K562 (cell line): ENCODE results near the gene TSR2. TPM values are rescaled to one million over a fixed set of nuclear protein-coding genes. Genes with fewer than 3 reads are reported as not detected.
A peak's percentile ranks its signal among the peaks of the same experiment; 100 is the strongest.

Experiments
- CBX3 ChIP-seq, 2 experiments: IDR thresholded peaks; 1 replicate in 1 of 2; 2 replicates in 1 of 2; pipeline ENCODE4 v1.6.1; 2012; ENCODE audit warnings: inconsistent platforms in 2 of 2, low read length in 2 of 2, borderline replicate concordance in 1 of 2, control low read depth in 1 of 2
- CHD1 ChIP-seq: fragments of 200-600 bp; sonication (generic); IDR thresholded peaks from one replicate; pipeline ENCODE4 v1.6.1; 2012; ENCODE audit warnings: mild to moderate bottlenecking, moderate library complexity, low read length, inconsistent platforms
- OTX1 ChIP-seq: fragments of 450-650 bp; formaldehyde crosslinking; IDR thresholded peaks from 2 replicates; pipeline ENCODE4 v1.4.0; 2022; ENCODE audit warnings: mild to moderate bottlenecking
- RNF2 ChIP-seq: sonication (generic); IDR thresholded peaks from 2 replicates; pipeline ENCODE4 v1.6.1; 2016
- ZNF644 ChIP-seq: fragments of 200-800 bp; sonication (Bioruptor generic); IDR thresholded peaks from 2 replicates; pipeline ENCODE4 v1.6.1; 2016; ENCODE audit warnings: low read depth, missing genetic modification characterization, missing compliant biosample characterization
- polyA plus RNA-seq, 8 experiments: library from polyadenylated mRNA; depleted of rRNA in 4 of 8; stranded (reverse) in 5 of 8; unstranded in 3 of 8; fragments of >200 nt; fragmentation: Nextera tagmentation in 2 of 8; fragmentation: Illumina TruSeq in 1 of 8; extraction: Ambion mirVana in 2 of 8; extraction: Trizol in 1 of 8; gene quantifications; 2 replicates each; pipeline versions ENCODE4 v1.2.1 to v1.2.3, GENCODE V29; 2011 to 2014; ENCODE audit warnings: inconsistent platforms in 1 of 8, missing spikeins in 1 of 8
- total RNA-seq, 7 experiments: library from RNA; depleted of rRNA in 6 of 7; stranded (reverse); fragments of >200 nt in 6 of 7; fragmentation: Illumina TruSeq in 2 of 7; extraction: Trizol in 2 of 7; gene quantifications; 2 replicates each; pipeline versions ENCODE4 v1.2.1 to v1.2.3, GENCODE V29; 2011 to 2021; ENCODE audit warnings: low replicate concordance in 1 of 7
- TF ChIP-seq, protein P1 (sequence below): sonication (generic); formaldehyde crosslinking; IDR thresholded peaks from 2 replicates; pipeline ENCODE4 v1.9.0; 2022; ENCODE audit warnings: mild to moderate bottlenecking, missing genetic modification reagents
- TF ChIP-seq, protein P2 (sequence below): IDR thresholded peaks from 2 replicates; pipeline ENCODE4 v1.6.1; 2014; ENCODE audit warnings: antibody characterized with exemption
- TF ChIP-seq, protein P3 (sequence below): fragments of 450-650 bp; IDR thresholded peaks from 2 replicates; pipeline ENCODE4 v1.6.1; 2014; ENCODE audit warnings: low read depth, mild to moderate bottlenecking, moderate library complexity, borderline replicate concordance
- TF ChIP-seq, protein P4 (sequence below), 2 experiments: fragments of 450-650 bp; conservative IDR thresholded peaks; 2 replicates each; pipeline ENCODE4 v1.6.1; 2017; ENCODE audit warnings: mild to moderate bottlenecking in 2 of 2, moderate library complexity in 2 of 2
- TF ChIP-seq, protein P5 (sequence below), 2 experiments: IDR thresholded peaks; 2 replicates each; pipeline ENCODE4 v1.6.1; 2011; ENCODE audit warnings: borderline replicate concordance in 1 of 2, control low read depth in 1 of 2, low read depth in 1 of 2, low read length in 1 of 2, mild to moderate bottlenecking in 1 of 2, mixed read lengths in 1 of 2, moderate library complexity in 1 of 2; ENCODE audit not compliant: insufficient read depth in 1 of 2, insufficient read length in 1 of 2, poor library complexity in 1 of 2, severe bottlenecking in 1 of 2; ENCODE audit errors: extremely low read depth in 1 of 2

TSR2 gene
- total and polyA plus RNA-seq, 9 of the 15 experiments (the other 6 are each of a cell fraction or from before 2014, with no cell fraction given) = 8.6 to 50.0 (median 28.5) TPM

DNA sequence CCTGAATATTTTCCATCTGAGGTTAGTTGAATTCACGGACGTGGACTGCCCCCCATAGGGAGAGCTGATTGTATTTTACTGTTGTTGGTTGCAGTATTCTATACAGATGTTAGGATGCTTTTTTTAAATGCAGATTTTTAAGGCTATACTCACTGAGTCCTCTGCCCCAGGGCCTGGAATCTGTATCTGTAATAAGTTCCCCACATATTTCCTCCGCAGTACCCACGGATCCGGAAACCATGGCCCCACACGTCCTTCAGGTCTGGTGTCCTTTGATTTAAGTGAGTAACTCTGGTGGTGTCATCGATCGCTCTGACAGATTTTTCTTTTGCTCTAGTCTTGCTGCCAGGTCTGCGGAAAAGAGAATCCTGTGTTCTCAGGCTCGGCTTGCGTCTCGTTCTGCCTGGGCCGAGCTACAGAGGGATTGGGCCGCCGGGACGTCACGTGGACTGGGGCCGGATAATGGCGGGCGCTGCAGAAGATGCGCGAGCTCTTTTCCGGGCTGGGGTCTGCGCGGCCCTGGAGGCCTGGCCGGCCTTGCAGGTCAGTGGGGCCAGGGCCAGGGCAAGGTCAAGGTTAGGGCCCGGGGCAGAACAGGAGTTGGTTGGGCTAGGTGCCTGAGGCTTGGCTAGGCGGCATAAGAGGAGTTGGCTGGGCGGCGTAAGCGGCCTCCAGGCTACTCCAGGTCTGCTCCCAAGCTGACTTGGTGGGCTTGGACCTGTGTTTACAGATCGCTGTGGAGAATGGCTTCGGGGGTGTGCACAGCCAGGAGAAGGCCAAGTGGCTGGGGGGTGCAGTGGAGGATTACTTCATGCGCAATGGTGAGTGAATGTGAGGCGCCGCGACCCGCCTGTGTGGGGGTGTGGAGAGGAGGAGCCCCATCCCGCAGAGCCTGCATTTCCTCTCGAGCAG is at the start of gene TSR2 (continued):
- 0 out of 3 replicates have a peak, but pooled peaks of 1 of the 2 experiments have one; percentile 38 for TF ChIP-seq CBX3 (IDR thresholded peaks at IDR 0.05; ENCODE audit: borderline replicate concordance in 1 of 2, low read length in 2 of 2)
- TF ChIP-seq CHD1 = no peak
- TF ChIP-seq, protein P1, sequence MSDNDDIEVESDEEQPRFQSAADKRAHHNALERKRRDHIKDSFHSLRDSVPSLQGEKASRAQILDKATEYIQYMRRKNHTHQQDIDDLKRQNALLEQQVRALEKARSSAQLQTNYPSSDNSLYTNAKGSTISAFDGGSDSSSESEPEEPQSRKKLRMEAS (CRISPR knock-in tag) = peak; percentile 66
- TF ChIP-seq, protein P2, sequence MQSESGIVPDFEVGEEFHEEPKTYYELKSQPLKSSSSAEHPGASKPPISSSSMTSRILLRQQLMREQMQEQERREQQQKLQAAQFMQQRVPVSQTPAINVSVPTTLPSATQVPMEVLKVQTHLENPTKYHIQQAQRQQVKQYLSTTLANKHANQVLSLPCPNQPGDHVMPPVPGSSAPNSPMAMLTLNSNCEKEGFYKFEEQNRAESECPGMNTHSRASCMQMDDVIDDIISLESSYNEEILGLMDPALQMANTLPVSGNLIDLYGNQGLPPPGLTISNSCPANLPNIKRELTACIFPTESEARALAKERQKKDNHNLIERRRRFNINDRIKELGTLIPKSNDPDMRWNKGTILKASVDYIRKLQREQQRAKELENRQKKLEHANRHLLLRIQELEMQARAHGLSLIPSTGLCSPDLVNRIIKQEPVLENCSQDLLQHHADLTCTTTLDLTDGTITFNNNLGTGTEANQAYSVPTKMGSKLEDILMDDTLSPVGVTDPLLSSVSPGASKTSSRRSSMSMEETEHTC = 0 out of 2 replicates have a peak, but pooled peaks have one; percentile 15
- TF ChIP-seq OTX1 (CRISPR knock-in tag) = no peak
- TF ChIP-seq, protein P3, sequence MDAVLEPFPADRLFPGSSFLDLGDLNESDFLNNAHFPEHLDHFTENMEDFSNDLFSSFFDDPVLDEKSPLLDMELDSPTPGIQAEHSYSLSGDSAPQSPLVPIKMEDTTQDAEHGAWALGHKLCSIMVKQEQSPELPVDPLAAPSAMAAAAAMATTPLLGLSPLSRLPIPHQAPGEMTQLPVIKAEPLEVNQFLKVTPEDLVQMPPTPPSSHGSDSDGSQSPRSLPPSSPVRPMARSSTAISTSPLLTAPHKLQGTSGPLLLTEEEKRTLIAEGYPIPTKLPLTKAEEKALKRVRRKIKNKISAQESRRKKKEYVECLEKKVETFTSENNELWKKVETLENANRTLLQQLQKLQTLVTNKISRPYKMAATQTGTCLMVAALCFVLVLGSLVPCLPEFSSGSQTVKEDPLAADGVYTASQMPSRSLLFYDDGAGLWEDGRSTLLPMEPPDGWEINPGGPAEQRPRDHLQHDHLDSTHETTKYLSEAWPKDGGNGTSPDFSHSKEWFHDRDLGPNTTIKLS = peak; percentile 100
- peak; percentile 67 for TF ChIP-seq RNF2
- 0 out of 2 replicates have a peak, but pooled peaks have one; percentile 29 for TF ChIP-seq ZNF644 (tag)
- TF ChIP-seq, protein P4, sequence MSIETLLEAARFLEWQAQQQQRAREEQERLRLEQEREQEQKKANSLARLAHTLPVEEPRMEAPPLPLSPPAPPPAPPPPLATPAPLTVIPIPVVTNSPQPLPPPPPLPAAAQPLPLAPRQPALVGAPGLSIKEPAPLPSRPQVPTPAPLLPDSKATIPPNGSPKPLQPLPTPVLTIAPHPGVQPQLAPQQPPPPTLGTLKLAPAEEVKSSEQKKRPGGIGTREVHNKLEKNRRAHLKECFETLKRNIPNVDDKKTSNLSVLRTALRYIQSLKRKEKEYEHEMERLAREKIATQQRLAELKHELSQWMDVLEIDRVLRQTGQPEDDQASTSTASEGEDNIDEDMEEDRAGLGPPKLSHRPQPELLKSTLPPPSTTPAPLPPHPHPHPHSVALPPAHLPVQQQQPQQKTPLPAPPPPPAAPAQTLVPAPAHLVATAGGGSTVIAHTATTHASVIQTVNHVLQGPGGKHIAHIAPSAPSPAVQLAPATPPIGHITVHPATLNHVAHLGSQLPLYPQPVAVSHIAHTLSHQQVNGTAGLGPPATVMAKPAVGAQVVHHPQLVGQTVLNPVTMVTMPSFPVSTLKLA (conservative IDR thresholded peaks at IDR 0.05) = peak; percentile 72 to 93
- TF ChIP-seq, protein P5, sequence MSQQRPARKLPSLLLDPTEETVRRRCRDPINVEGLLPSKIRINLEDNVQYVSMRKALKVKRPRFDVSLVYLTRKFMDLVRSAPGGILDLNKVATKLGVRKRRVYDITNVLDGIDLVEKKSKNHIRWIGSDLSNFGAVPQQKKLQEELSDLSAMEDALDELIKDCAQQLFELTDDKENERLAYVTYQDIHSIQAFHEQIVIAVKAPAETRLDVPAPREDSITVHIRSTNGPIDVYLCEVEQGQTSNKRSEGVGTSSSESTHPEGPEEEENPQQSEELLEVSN (IDR thresholded peaks at IDR 0.05; ENCODE audit: borderline replicate concordance in 1 of 2, extremely low read depth in 1 of 2, insufficient read depth in 1 of 2, insufficient read length in 1 of 2, low read depth in 1 of 2, low read length in 1 of 2, poor library complexity in 1 of 2, severe bottlenecking in 1 of 2) = peak in 1 of 2 experiments; percentile 40
- TF ChIP-seq, all 486 proteins: peak for 85
